Fibroblast of lung (primary cell): ENCODE data around the gene PIK3R3. TPM values are rescaled to one million over a fixed set of nuclear protein-coding genes. Genes with fewer than 3 reads are reported as not detected.

Experiments
- DNase-seq, 2 donors: peaks; one replicate each; pipeline versions ENCODE4 v3.0.0 to v3.0.0-alpha.2; 2010; ENCODE audit warnings: low read depth in 2 of 2
- H2AFZ ChIP-seq: 2 replicates; pipeline ENCODE4 v1.5.1; 2012; ENCODE audit warnings: low read length, control low read depth, inconsistent platforms
- H3K27ac ChIP-seq: 2 replicates; pipeline ENCODE4 v1.5.1; 2011; ENCODE audit warnings: low read length, control low read depth; ENCODE audit not compliant: insufficient read depth
- H3K27me3 ChIP-seq: 2 replicates; pipeline ENCODE4 v1.5.1; 2011; ENCODE audit warnings: mild to moderate bottlenecking, low read length; ENCODE audit not compliant: control insufficient read depth, insufficient read depth
- H3K36me3 ChIP-seq: 2 replicates; pipeline ENCODE4 v1.5.1; 2011; ENCODE audit warnings: low read length; ENCODE audit not compliant: control insufficient read depth, insufficient read depth
- H3K4me1 ChIP-seq: 2 replicates; pipeline ENCODE4 v1.5.1; 2011; ENCODE audit warnings: low read length; ENCODE audit not compliant: control insufficient read depth, insufficient read depth; ENCODE audit errors: extremely low read depth
- H3K4me2 ChIP-seq: 2 replicates; pipeline ENCODE4 v1.5.1; 2011; ENCODE audit warnings: low read length, control low read depth; ENCODE audit not compliant: insufficient read depth; ENCODE audit errors: extremely low read depth
- H3K4me3 ChIP-seq, 4 experiments: fragments of 200-600 bp in 1 of 4; sonication (generic) in 1 of 4; replicated peaks in 1 of 4; 2 replicates each; pipeline ENCODE4 v1.5.1; 2011 to 2016; ENCODE audit warnings: low read length in 4 of 4, low read depth in 3 of 4, mild to moderate bottlenecking in 3 of 4, control low read depth in 2 of 4, inconsistent platforms in 1 of 4, mixed read lengths in 1 of 4; ENCODE audit not compliant: insufficient read depth in 1 of 4; ENCODE audit errors: control extremely low read depth in 1 of 4
- H3K79me2 ChIP-seq: 2 replicates; pipeline ENCODE4 v1.5.1; 2012; ENCODE audit warnings: mild to moderate bottlenecking, low read length, inconsistent platforms; ENCODE audit not compliant: control insufficient read depth, insufficient read depth
- H3K9ac ChIP-seq: 2 replicates; pipeline ENCODE4 v1.5.1; 2011; ENCODE audit warnings: mild to moderate bottlenecking, low read length, control low read depth; ENCODE audit not compliant: insufficient read depth
- H3K9me3 ChIP-seq: 2 replicates; pipeline ENCODE4 v1.5.1; 2012; ENCODE audit warnings: low read depth, low read length; ENCODE audit not compliant: control insufficient read depth, insufficient read depth
- H4K20me1 ChIP-seq: 2 replicates; pipeline ENCODE4 v1.5.1; 2011; ENCODE audit warnings: low read length; ENCODE audit not compliant: control insufficient read depth, insufficient read depth; ENCODE audit errors: extremely low read depth
- CTCF ChIP-seq, 2 donors: IDR thresholded peaks in 1 of 2; conservative IDR thresholded peaks in 1 of 2; 1 replicate in 1 of 2; 2 replicates in 1 of 2; pipeline ENCODE4 v1.5.1; 2011 to 2012; ENCODE audit warnings: low read length in 2 of 2, control low read depth in 1 of 2, inconsistent platforms in 1 of 2, low read depth in 1 of 2, mild to moderate bottlenecking in 1 of 2
- EZH2 ChIP-seq: IDR thresholded peaks from 2 replicates; pipeline ENCODE4 v1.5.1; 2012; ENCODE audit warnings: low read length, control low read depth, mild to moderate bottlenecking; ENCODE audit errors: missing control alignments
- polyA plus RNA-seq, 2 donors: library from polyadenylated mRNA; depleted of rRNA in 1 of 2; stranded (reverse) in 1 of 2; unstranded in 1 of 2; fragments of >200 nt; gene quantifications; 2 replicates each; pipeline ENCODE4 v1.2.1, GENCODE V29; 2011 to 2012; ENCODE audit warnings: missing spikeins in 1 of 2
- total RNA-seq: library from RNA; depleted of rRNA; stranded (reverse); fragments of >200 nt; gene quantifications from 2 replicates; pipeline ENCODE4 v1.2.1, GENCODE V29; 2014

Gene PIK3R3
- total and polyA plus RNA-seq, 2 donors (not counting 1 experiment from before 2014, with no cell fraction given): 3.3 to 4.1 TPM

GRCh38 chr1:46102769-46103476 is 29.5 kb downstream of the PIK3R3 start:
- Histone ChIP-seq H3K4me2 (no peak overlapping the region), H3K79me2 (no peaks in the 10 kb centered on the region), H4K20me1 (no peaks in the 10 kb centered on the region), H3K9ac (no peak overlapping the region), H3K27ac (no peak overlapping the region), H3K9me3 (no peaks in the 10 kb centered on the region), H3K4me3 (no peak overlapping the region), H3K36me3 (no peaks in the 10 kb centered on the region), H2AFZ (no peak overlapping the region), H3K4me1 (no peaks in the 10 kb centered on the region), H3K27me3 (no peaks in the 10 kb centered on the region)
- no peak for TF ChIP-seq CTCF (conservative IDR thresholded peaks at IDR 0.05 in 1 of 2, IDR thresholded peaks at IDR 0.05 in 1 of 2; ENCODE audit: low read depth in 1 of 2, low read length in 2 of 2)
- TF ChIP-seq EZH2: no peak
- DNase-seq: peak in 1 of 2 donors; percentile 43

GRCh38 chr1:46099215-46099614 is 33.2 kb downstream of the PIK3R3 start:
- no peak for DNase-seq

More at GRCh38 chr1:46099215-46099614, 33.2 kb downstream of the PIK3R3 start:
- no peak overlapping the region for H3K4me3 ChIP-seq
- no peaks in the 10 kb centered on the region for H3K9me3 ChIP-seq
- H2AFZ ChIP-seq: no peak overlapping the region
- no peaks in the 10 kb centered on the region for H4K20me1 ChIP-seq
- no peak overlapping the region for H3K9ac ChIP-seq
- H3K36me3 ChIP-seq: no peaks in the 10 kb centered on the region
- TF ChIP-seq EZH2 (no peak), CTCF (conservative IDR thresholded peaks at IDR 0.05 in 1 of 2, IDR thresholded peaks at IDR 0.05 in 1 of 2; ENCODE audit: low read depth in 1 of 2, low read length in 2 of 2) (no peak)
- no peaks in the 10 kb centered on the region for H3K4me1 ChIP-seq
- H3K27me3 ChIP-seq: no peaks in the 10 kb centered on the region
- H3K79me2 ChIP-seq: no peaks in the 10 kb centered on the region
- H3K4me2 ChIP-seq: no peak overlapping the region
- H3K27ac ChIP-seq: no peak overlapping the region
